Osteoblast (primary cell): Measurements from ENCODE around the gene VEGFA. TPM values are rescaled to one million over a fixed set of nuclear protein-coding genes. Genes with fewer than 3 reads are reported as not detected.

Source experiments
- DNase-seq: peaks from one replicate; pipeline ENCODE4 v3.0.0; 2011; ENCODE audit warnings: low spot score, mixed read lengths; ENCODE audit not compliant: insufficient read length; ENCODE audit errors: missing footprints
- H2AFZ ChIP-seq: 2 replicates; pipeline ENCODE4 v1.6.0; 2011; ENCODE audit warnings: mild to moderate bottlenecking, low read length
- H3K27ac ChIP-seq: 2 replicates; pipeline ENCODE4 v1.5.1; 2011; ENCODE audit warnings: mild to moderate bottlenecking, low read depth, low read length, moderate library complexity
- H3K27me3 ChIP-seq: 2 replicates; pipeline ENCODE4 v1.6.0; 2012; ENCODE audit warnings: mild to moderate bottlenecking, control low read depth, inconsistent platforms, low read length, moderate library complexity; ENCODE audit not compliant: insufficient read depth
- H3K36me3 ChIP-seq: 2 replicates; pipeline ENCODE4 v1.5.1; 2011; ENCODE audit warnings: mild to moderate bottlenecking, low read length, control low read depth, moderate library complexity; ENCODE audit not compliant: insufficient read depth
- H3K4me1 ChIP-seq: 2 replicates; pipeline ENCODE4 v1.5.1; 2011; ENCODE audit warnings: mild to moderate bottlenecking, low read length, control low read depth, moderate library complexity; ENCODE audit not compliant: insufficient read depth
- H3K4me2 ChIP-seq: 2 replicates; pipeline ENCODE4 v1.6.0; 2011; ENCODE audit warnings: mild to moderate bottlenecking, low read length; ENCODE audit not compliant: insufficient read depth
- H3K4me3 ChIP-seq: fragments of 200-600 bp; sonication (generic); 3 replicates; pipeline ENCODE4 v1.5.1; 2012; ENCODE audit warnings: mild to moderate bottlenecking, low read length, inconsistent platforms; ENCODE audit not compliant: insufficient read depth
- H3K79me2 ChIP-seq: 2 replicates; pipeline ENCODE4 v1.6.0; 2012; ENCODE audit warnings: mild to moderate bottlenecking, low read length, control low read depth, inconsistent platforms; ENCODE audit not compliant: insufficient read depth
- H3K9me3 ChIP-seq: 2 replicates; pipeline ENCODE4 v1.5.1; 2011; ENCODE audit warnings: low read depth, low read length, control low read depth
- H4K20me1 ChIP-seq: 2 replicates; pipeline ENCODE4 v1.6.0; 2012; ENCODE audit warnings: mild to moderate bottlenecking, low read length, control low read depth; ENCODE audit not compliant: insufficient read depth
- total RNA-seq: library from RNA; depleted of rRNA; stranded (reverse); fragments of >200 nt; gene quantifications from 2 replicates; pipeline ENCODE4 v1.2.3, GENCODE V29; 2012
- TF ChIP-seq, protein P1 (sequence below): IDR thresholded peaks from 2 replicates; pipeline ENCODE4 v1.5.1; 2011; ENCODE audit warnings: mild to moderate bottlenecking, low read depth, low read length, moderate library complexity; ENCODE audit errors: extremely low read depth

The VEGFA gene
- 152 and 193 TPM in 2 replicates for total RNA-seq

DNA sequence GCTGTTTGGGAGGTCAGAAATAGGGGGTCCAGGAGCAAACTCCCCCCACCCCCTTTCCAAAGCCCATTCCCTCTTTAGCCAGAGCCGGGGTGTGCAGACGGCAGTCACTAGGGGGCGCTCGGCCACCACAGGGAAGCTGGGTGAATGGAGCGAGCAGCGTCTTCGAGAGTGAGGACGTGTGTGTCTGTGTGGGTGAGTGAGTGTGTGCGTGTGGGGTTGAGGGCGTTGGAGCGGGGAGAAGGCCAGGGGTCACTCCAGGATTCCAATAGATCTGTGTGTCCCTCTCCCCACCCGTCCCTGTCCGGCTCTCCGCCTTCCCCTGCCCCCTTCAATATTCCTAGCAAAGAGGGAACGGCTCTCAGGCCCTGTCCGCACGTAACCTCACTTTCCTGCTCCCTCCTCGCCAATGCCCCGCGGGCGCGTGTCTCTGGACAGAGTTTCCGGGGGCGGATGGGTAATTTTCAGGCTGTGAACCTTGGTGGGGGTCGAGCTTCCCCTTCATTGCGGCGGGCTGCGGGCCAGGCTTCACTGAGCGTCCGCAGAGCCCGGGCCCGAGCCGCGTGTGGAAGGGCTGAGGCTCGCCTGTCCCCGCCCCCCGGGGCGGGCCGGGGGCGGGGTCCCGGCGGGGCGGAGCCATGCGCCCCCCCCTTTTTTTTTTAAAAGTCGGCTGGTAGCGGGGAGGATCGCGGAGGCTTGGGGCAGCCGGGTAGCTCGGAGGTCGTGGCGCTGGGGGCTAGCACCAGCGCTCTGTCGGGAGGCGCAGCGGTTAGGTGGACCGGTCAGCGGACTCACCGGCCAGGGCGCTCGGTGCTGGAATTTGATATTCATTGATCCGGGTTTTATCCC, at the start of gene VEGFA:
TSS of gene VEGFA (plus strand) at position 686 of the 846 bp plus-strand sequence.
- H3K27me3 ChIP-seq = no peaks in the 10 kb centered on the region
- H3K79me2 ChIP-seq = peaks cover 47% of the 10 kb centered on the region
- H3K4me2 ChIP-seq = peak within 1 kb of the TSS; percentile 78
- peak; percentile 99 for DNase-seq
- peak within 1 kb of the TSS; percentile 79 for H3K27ac ChIP-seq
- peaks cover 38% of the 10 kb centered on the region for H3K4me1 ChIP-seq
- H3K9me3 ChIP-seq = no peaks in the 10 kb centered on the region
- H4K20me1 ChIP-seq = peaks cover 35% of the 10 kb centered on the region
- peak within 1 kb of the TSS; percentile 97 for H3K4me3 ChIP-seq
- H3K36me3 ChIP-seq = peaks cover 7% of the 10 kb centered on the region
- TF ChIP-seq, protein P1, sequence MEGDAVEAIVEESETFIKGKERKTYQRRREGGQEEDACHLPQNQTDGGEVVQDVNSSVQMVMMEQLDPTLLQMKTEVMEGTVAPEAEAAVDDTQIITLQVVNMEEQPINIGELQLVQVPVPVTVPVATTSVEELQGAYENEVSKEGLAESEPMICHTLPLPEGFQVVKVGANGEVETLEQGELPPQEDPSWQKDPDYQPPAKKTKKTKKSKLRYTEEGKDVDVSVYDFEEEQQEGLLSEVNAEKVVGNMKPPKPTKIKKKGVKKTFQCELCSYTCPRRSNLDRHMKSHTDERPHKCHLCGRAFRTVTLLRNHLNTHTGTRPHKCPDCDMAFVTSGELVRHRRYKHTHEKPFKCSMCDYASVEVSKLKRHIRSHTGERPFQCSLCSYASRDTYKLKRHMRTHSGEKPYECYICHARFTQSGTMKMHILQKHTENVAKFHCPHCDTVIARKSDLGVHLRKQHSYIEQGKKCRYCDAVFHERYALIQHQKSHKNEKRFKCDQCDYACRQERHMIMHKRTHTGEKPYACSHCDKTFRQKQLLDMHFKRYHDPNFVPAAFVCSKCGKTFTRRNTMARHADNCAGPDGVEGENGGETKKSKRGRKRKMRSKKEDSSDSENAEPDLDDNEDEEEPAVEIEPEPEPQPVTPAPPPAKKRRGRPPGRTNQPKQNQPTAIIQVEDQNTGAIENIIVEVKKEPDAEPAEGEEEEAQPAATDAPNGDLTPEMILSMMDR = peak; percentile 100
- peak within 1 kb of the TSS; percentile 59 for H2AFZ ChIP-seq

DNA sequence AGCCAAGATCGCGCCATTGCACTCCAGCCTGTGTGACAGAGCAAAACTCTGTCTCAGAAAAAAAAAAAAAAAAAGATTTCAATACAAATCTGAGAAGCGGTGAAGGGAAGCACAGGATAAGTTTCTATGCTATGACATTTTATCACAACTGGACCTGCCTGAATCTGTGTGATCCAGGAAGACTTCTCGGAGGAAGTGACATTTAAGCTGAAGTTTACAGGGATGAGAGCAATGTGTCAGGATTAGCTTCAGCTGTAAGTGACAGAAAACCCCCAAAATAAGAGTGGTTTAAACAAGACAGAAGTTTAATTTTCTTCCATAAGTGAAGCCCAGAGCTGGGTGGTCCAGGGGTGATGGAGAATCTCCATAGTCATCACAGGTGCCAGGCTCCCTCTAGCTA, 49.0 kb upstream of the VEGFA start:
- no peaks in the 10 kb centered on the region for H4K20me1 ChIP-seq
- DNase-seq = no peak
- H3K4me2 ChIP-seq = no peak overlapping the region
- no peak overlapping the region for H3K27ac ChIP-seq
- H3K4me1 ChIP-seq = peaks cover 24% of the 10 kb centered on the region
- no peaks in the 10 kb centered on the region for H3K79me2 ChIP-seq
- no peaks in the 10 kb centered on the region for H3K36me3 ChIP-seq
- no peak overlapping the region for H2AFZ ChIP-seq
- no peak overlapping the region for H3K4me3 ChIP-seq
- H3K9me3 ChIP-seq = no peaks in the 10 kb centered on the region
- TF ChIP-seq, protein P1 = no peak
- H3K27me3 ChIP-seq = no peaks in the 10 kb centered on the region

DNA sequence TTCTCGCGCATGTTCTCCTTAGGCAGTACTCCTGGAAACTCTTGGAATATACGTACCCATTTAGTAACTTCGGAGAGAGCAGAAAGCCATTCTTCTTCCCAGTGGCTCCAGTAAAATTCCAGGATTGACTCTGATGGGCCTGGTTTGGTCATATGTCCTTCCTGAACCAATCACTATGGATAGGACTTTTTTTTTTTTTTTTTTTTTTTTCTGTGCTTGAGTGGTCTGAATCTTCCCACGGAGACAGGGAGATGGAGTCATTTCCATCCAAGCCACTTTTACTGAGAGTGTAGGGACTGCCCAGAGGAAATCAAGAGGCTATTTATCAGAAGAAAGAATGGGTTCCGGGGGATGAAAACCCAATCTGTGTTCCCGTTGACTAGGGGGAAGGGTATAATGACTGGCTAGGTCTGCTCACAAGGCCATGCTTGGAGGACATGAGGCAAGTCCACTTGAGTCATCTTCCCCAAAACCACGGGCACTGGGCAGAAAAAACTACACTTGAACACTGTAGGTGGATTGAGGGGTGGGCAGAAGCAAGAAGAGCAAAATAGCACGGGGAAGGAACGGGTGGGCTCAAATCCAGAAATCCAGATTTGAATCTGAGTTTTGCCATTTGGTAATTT, 47.0 kb upstream of the VEGFA start:
- no peak overlapping the region for H3K4me3 ChIP-seq
- H3K9me3 ChIP-seq = no peaks in the 10 kb centered on the region
- H3K27ac ChIP-seq = no peak overlapping the region
- H3K36me3 ChIP-seq = no peaks in the 10 kb centered on the region
- DNase-seq = no peak
- H3K4me2 ChIP-seq = no peak overlapping the region
- H3K4me1 ChIP-seq = peaks cover 24% of the 10 kb centered on the region
- peak overlapping the region; percentile 27 for H2AFZ ChIP-seq
- H3K27me3 ChIP-seq = no peaks in the 10 kb centered on the region
- H3K79me2 ChIP-seq = no peaks in the 10 kb centered on the region
- no peaks in the 10 kb centered on the region for H4K20me1 ChIP-seq
- TF ChIP-seq, protein P1 = no peak

DNA sequence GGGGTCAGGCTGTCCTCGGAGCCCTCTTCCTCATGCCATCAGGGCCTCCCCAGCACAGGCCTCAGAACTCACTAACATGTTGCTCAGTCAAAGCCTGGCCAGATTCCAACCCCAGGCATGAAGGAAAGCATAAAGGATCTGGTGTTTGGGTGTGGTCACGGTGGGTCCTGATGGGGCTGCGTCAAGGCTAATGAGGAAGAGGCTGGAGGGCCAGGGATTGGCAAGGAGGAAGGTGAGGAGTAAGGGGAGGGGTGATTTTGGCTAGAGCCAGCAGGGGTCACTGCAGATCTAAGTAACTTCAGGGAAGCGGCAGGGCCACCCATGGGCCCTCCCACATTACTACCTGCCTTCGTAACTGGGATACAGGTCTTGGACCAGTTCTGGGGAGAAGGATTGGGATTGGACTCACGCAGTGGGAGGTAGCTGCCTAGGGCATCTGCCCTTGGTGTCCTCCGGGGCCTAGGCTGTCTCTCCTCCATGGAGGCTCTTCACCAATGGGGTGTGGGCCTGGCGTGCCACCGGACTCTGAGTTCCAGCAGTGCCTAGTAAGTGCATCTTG, 46.2 kb upstream of the VEGFA start:
- DNase-seq = peak; percentile 93
- Histone ChIP-seq H3K4me1 (peaks cover 24% of the 10 kb centered on the region), H3K4me2 (no peak overlapping the region), H4K20me1 (no peaks in the 10 kb centered on the region), H3K27ac (peak overlapping the region; percentile 44), H3K36me3 (no peaks in the 10 kb centered on the region), H3K27me3 (no peaks in the 10 kb centered on the region), H3K79me2 (no peaks in the 10 kb centered on the region), H3K9me3 (no peaks in the 10 kb centered on the region), H3K4me3 (no peak overlapping the region), H2AFZ (no peak overlapping the region)
- TF ChIP-seq, protein P1 = peak; percentile 71
